ENCODE measurements around the gene ZNF521. TPM values are rescaled to one million over a fixed set of nuclear protein-coding genes. Genes with fewer than 3 reads are reported as not detected.

ZNF521 gene
- total and polyA plus RNA-seq, 10 of the 15 experiments (the other 5 are each of a cell fraction or from before 2014, with no cell fraction given), result 0.02 to 0.05 (median 0.04) TPM; not detected in 6

GRCh38 chr18:25169701-25170100 lies 182.3 kb downstream of the ZNF521 start:
- DNase-seq (ENCODE audit: low read depth, low spot score), result no peak
- no peak overlapping the region for H2AFZ ChIP-seq (ENCODE audit: control insufficient read depth, low read depth, low read length)
- no peaks in the 10 kb centered on the region for H4K20me1 ChIP-seq (ENCODE audit: control insufficient read depth, insufficient read depth)
- FAIRE-seq, result no peak
- BruUV-seq (replicated peaks), result no TSS peak
- no peak for TF ChIP-seq SUPT20H (IDR thresholded peaks at IDR 0.05; ENCODE audit: borderline replicate concordance, control insufficient read depth, low read depth, low read length)
- TF ChIP-seq, protein P1, sequence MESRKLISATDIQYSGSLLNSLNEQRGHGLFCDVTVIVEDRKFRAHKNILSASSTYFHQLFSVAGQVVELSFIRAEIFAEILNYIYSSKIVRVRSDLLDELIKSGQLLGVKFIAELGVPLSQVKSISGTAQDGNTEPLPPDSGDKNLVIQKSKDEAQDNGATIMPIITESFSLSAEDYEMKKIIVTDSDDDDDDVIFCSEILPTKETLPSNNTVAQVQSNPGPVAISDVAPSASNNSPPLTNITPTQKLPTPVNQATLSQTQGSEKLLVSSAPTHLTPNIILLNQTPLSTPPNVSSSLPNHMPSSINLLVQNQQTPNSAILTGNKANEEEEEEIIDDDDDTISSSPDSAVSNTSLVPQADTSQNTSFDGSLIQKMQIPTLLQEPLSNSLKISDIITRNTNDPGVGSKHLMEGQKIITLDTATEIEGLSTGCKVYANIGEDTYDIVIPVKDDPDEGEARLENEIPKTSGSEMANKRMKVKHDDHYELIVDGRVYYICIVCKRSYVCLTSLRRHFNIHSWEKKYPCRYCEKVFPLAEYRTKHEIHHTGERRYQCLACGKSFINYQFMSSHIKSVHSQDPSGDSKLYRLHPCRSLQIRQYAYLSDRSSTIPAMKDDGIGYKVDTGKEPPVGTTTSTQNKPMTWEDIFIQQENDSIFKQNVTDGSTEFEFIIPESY (IDR thresholded peaks at IDR 0.05), result no peak
- H3K27me3 ChIP-seq (replicated peaks in 1 of 2; ENCODE audit: control insufficient read depth in 2 of 2, insufficient read depth in 2 of 2, low read length in 1 of 2), result no peaks in the 10 kb centered on the region
- no peak overlapping the region for H3K4me2 ChIP-seq (ENCODE audit: control insufficient read depth, insufficient read depth)
- ChIA-PET POLR2A (no interaction called here), RAD21 (ENCODE audit: unreplicated experiment) (no interaction called here), SMC1A (ENCODE audit: uncharacterized antibody, unreplicated experiment) (no interaction called here), CTCF (interaction anchor here (0.7 kb wide), 1 partner anchor 314 kb away, joined by 3 read pairs; no protein-coding TSS in a partner anchor)
- no peak overlapping the region for H3K27ac ChIP-seq (ENCODE audit: control insufficient read depth, insufficient read depth)
- intact Hi-C loops (cut with micrococcal nuclease; ENCODE audit: unreplicated experiment), result no loop called here
- H3K4me1 ChIP-seq (ENCODE audit: control insufficient read depth, insufficient read depth, low read length), result peaks cover 6% of the 10 kb centered on the region
- H3K9me3 ChIP-seq (replicated peaks; ENCODE audit: control insufficient read depth, insufficient read depth, low read length), result no peaks in the 10 kb centered on the region
- WGBS (ENCODE audit: insufficient coverage, insufficient replicate concordance, low lambda C conversion rate, missing lambda C conversion rate), result 0% methylated on average over 1 of the region's 1 CpG
- in situ Hi-C loops (cut with MboI), result no loop called here
- no peaks in the 10 kb centered on the region for H3K36me3 ChIP-seq (ENCODE audit: control insufficient read depth in 2 of 2, insufficient read depth in 2 of 2, low read length in 1 of 2)
- ATAC-seq, result no peak
- H3K9ac ChIP-seq (ENCODE audit: control insufficient read depth, insufficient read depth, low read length), result no peak overlapping the region
- H3K79me2 ChIP-seq (ENCODE audit: control insufficient read depth, insufficient read depth, low read length), result no peaks in the 10 kb centered on the region
- H3K4me3 ChIP-seq, result no peak overlapping the region

DNA sequence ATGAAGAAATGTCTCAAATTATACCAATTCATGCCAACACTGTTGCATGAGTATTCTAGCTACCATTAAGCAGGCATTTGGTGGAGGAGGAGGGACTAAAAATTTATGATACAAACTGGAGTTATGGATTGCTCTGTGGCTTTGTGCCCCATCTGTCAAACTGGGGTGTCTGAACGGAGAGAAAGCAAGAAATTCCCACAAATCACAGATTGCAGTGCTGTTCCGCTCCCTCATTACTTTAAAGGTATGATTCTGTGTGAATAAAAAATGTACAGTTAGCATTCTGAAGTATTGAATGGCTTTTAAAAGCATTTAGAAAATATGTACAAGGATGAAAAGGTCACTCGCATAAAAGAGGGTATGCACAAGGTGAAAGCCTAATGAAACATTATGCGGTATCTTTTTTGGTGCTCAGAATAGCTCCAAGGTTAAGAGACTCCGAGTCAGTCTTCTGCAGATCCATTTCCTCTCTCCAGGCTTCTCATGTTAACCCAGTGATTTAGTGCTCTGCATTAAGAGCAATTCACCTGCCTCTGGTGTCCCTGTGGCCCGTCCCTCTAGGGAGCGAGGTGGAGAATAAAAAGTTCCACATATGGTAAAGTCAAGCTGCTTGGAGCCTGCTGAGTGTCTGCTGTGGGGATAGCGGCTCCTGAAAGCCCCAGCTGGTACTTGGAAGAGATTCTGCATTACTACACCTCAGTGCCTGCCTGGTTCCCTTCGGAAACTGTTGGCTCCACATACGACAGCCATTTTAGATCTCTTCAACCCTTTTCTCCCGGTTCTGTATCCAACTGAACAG lies 184.2 kb downstream of the ZNF521 start:
- POLR2A ChIA-PET, result no interaction called here
- ATAC-seq (no peak), FAIRE-seq (no peak), DNase-seq (ENCODE audit: low read depth, low spot score) (no peak)
- H3K36me3 ChIP-seq (ENCODE audit: control insufficient read depth in 2 of 2, insufficient read depth in 2 of 2, low read length in 1 of 2), result no peaks in the 10 kb centered on the region
- no peak overlapping the region for H3K4me2 ChIP-seq (ENCODE audit: control insufficient read depth, insufficient read depth)
- H2AFZ ChIP-seq (ENCODE audit: control insufficient read depth, low read depth, low read length), result no peak overlapping the region
- RAD21 ChIA-PET (ENCODE audit: unreplicated experiment), result no interaction called here
- H3K27me3 ChIP-seq (replicated peaks in 1 of 2; ENCODE audit: control insufficient read depth in 2 of 2, insufficient read depth in 2 of 2, low read length in 1 of 2), result no peaks in the 10 kb centered on the region
- no TSS peak for BruUV-seq (replicated peaks)
- SMC1A ChIA-PET (ENCODE audit: uncharacterized antibody, unreplicated experiment), result no interaction called here
- in situ Hi-C loops (cut with MboI) (no loop called here), intact Hi-C loops (cut with micrococcal nuclease; ENCODE audit: unreplicated experiment) (no loop called here)
- no peaks in the 10 kb centered on the region for H3K79me2 ChIP-seq (ENCODE audit: control insufficient read depth, insufficient read depth, low read length)
- WGBS (ENCODE audit: insufficient coverage, insufficient replicate concordance, low lambda C conversion rate, missing lambda C conversion rate), result 34% methylated on average over 11 of the region's 11 CpGs
- H3K4me3 ChIP-seq, result no peak overlapping the region
- H3K27ac ChIP-seq (ENCODE audit: control insufficient read depth, insufficient read depth), result no peak overlapping the region
- no peak overlapping the region for H3K9ac ChIP-seq (ENCODE audit: control insufficient read depth, insufficient read depth, low read length)
- H3K9me3 ChIP-seq (replicated peaks; ENCODE audit: control insufficient read depth, insufficient read depth, low read length), result no peaks in the 10 kb centered on the region
- CTCF ChIA-PET, result no interaction called here
- H4K20me1 ChIP-seq (ENCODE audit: control insufficient read depth, insufficient read depth), result no peaks in the 10 kb centered on the region
- H3K4me1 ChIP-seq (ENCODE audit: control insufficient read depth, insufficient read depth, low read length), result peaks cover 9% of the 10 kb centered on the region
- TF ChIP-seq ASH2L (IDR thresholded peaks at IDR 0.05; ENCODE audit: borderline replicate concordance, low read depth), result no peak
- no peak for TF ChIP-seq ZNF207 (IDR thresholded peaks at IDR 0.05; ENCODE audit: borderline replicate concordance)
- no peak for TF ChIP-seq ATF7 (IDR thresholded peaks at IDR 0.05; ENCODE audit: low read depth)
- no peak for TF ChIP-seq SKIL (IDR thresholded peaks at IDR 0.05; ENCODE audit: low read depth, poor library complexity, severe bottlenecking)
- no peak for TF ChIP-seq CBX3 (IDR thresholded peaks at IDR 0.05; ENCODE audit: borderline replicate concordance, low read depth)
- TF ChIP-seq, protein P2, sequence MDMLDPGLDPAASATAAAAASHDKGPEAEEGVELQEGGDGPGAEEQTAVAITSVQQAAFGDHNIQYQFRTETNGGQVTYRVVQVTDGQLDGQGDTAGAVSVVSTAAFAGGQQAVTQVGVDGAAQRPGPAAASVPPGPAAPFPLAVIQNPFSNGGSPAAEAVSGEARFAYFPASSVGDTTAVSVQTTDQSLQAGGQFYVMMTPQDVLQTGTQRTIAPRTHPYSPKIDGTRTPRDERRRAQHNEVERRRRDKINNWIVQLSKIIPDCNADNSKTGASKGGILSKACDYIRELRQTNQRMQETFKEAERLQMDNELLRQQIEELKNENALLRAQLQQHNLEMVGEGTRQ (IDR thresholded peaks at IDR 0.05; ENCODE audit: borderline replicate concordance, low read depth, low read length), result no peak
- TF ChIP-seq SMAD5 (IDR thresholded peaks at IDR 0.05; ENCODE audit: low read depth), result no peak
- no peak for TF ChIP-seq ESRRA (IDR thresholded peaks at IDR 0.05; ENCODE audit: low read length)
